ENCODE results near the gene WDR48.

DNA sequence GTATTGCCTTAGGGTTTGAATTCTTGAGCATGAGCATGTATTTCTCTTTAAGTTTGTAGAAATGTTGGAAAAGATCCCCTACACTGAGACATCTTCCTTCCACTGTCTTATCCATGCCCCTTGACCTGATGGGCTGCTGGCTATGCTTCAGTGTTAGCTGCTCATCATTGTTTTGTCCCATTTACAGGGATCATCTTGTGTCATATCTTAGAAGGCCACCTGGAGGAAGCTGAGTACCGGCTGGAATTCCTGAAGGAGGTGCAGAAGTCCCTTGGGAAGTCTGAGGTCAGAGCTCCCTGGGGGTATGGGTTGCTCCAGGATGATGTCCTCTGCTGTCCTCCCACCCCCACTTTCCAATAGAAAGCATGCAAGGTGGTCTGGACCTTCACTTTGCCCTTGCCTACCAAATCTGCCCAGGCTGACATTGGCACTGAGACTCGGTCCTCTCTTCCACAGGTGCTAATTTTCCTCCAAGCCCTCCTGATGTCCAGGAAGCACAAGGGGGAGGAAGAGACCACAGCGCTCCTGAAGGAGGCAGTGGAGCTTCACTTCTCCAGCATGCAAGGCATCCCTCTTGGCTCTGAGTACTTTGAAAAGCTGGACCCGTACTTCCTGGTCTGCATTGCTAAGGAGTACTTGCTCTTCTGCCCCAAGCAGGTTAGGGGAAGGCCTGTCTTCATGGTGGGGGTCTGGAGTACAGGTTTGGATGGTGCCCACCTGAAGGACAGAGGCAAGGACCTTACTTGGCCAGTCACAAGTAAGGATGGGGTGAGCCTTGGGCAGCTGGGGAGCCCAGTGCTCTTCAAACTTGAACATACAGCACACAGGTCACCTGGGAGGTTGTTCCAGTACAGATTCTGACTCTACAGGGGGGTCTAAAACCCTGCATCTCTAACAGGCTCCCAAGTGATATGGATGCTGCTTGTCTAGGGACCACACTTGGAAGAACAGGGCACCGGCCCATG, 73.3 kb downstream of the WDR48 start:
- TF ChIP-seq, protein P1, sequence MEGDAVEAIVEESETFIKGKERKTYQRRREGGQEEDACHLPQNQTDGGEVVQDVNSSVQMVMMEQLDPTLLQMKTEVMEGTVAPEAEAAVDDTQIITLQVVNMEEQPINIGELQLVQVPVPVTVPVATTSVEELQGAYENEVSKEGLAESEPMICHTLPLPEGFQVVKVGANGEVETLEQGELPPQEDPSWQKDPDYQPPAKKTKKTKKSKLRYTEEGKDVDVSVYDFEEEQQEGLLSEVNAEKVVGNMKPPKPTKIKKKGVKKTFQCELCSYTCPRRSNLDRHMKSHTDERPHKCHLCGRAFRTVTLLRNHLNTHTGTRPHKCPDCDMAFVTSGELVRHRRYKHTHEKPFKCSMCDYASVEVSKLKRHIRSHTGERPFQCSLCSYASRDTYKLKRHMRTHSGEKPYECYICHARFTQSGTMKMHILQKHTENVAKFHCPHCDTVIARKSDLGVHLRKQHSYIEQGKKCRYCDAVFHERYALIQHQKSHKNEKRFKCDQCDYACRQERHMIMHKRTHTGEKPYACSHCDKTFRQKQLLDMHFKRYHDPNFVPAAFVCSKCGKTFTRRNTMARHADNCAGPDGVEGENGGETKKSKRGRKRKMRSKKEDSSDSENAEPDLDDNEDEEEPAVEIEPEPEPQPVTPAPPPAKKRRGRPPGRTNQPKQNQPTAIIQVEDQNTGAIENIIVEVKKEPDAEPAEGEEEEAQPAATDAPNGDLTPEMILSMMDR (IDR thresholded peaks at IDR 0.05; ENCODE audit: low read length), result no peak
- TF ChIP-seq EZH2 (IDR thresholded peaks at IDR 0.05; ENCODE audit: borderline replicate concordance, low read length), result no peak

All from OCI-LY1 (cell line).